ENCODE measurements around the gene DRC7. TPM values are rescaled to one million over a fixed set of nuclear protein-coding genes. Genes with fewer than 3 reads are reported as not detected.

DRC7 gene
- total RNA-seq, 1 experiment from 2014 or later, result not detected

DNA sequence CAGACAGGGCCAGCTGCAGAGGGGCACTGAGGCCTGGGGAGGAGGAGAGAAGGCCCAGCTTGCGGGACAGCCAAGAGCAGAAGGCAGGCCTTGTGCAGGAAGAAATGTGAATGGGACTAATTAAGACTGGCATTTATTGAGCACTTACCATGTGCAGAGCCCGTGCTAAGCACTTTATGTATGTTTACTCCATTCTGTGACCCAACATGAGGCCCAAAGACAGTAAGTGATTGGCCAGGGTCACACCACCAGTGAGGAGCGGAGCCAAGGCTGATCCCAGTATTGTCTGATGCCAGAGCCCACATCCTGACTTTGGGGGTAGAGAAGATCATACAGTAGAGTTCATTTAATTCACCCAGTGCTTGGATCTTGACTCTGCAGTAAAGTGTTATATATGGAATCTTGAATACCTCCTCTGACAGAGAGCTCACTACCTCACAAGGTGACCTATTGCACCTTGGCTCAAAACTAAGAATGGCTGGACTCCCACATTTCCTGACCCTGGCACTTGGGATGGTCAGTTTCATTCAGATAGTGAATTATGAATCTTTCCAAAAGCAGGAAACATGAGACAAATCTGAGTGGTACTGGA is 54.6 kb downstream of the DRC7 start:
- H3K4me1 Mint-ChIP-seq (ENCODE audit: insufficient read depth, unreplicated experiment), result no peaks in the 10 kb centered on the region
- intact Hi-C loops (cut with micrococcal nuclease), result no loop called here
- no TSS peak for BruUV-seq (replicated peaks)
- no peaks in the 10 kb centered on the region for H3K27me3 Mint-ChIP-seq (ENCODE audit: insufficient read depth, unreplicated experiment)
- no peak for DNase-seq (ENCODE audit: unreplicated experiment)
- H3K36me3 Mint-ChIP-seq (ENCODE audit: insufficient read depth, unreplicated experiment), result peaks cover 10% of the 10 kb centered on the region
- H3K27ac Mint-ChIP-seq (ENCODE audit: low read depth, unreplicated experiment), result no peak overlapping the region
- ChIA-PET CTCF (interaction anchor here (0.6 to 2.2 kb wide), 4 partner anchors 8 to 176 kb away, joined by 3 to 12 read pairs (median 4); no protein-coding TSS in a partner anchor), POLR2A (interaction anchor here (0.6 kb wide), 1 partner anchor 20 kb away, joined by 4 read pairs; no protein-coding TSS in a partner anchor)
- H3K4me3 Mint-ChIP-seq (ENCODE audit: unreplicated experiment), result no peak overlapping the region
- H3K9me3 Mint-ChIP-seq (ENCODE audit: unreplicated experiment), result no peaks in the 10 kb centered on the region
- TF ChIP-seq, protein P1, sequence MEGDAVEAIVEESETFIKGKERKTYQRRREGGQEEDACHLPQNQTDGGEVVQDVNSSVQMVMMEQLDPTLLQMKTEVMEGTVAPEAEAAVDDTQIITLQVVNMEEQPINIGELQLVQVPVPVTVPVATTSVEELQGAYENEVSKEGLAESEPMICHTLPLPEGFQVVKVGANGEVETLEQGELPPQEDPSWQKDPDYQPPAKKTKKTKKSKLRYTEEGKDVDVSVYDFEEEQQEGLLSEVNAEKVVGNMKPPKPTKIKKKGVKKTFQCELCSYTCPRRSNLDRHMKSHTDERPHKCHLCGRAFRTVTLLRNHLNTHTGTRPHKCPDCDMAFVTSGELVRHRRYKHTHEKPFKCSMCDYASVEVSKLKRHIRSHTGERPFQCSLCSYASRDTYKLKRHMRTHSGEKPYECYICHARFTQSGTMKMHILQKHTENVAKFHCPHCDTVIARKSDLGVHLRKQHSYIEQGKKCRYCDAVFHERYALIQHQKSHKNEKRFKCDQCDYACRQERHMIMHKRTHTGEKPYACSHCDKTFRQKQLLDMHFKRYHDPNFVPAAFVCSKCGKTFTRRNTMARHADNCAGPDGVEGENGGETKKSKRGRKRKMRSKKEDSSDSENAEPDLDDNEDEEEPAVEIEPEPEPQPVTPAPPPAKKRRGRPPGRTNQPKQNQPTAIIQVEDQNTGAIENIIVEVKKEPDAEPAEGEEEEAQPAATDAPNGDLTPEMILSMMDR (IDR thresholded peaks at IDR 0.05; ENCODE audit: unreplicated experiment), result no peak

DNA sequence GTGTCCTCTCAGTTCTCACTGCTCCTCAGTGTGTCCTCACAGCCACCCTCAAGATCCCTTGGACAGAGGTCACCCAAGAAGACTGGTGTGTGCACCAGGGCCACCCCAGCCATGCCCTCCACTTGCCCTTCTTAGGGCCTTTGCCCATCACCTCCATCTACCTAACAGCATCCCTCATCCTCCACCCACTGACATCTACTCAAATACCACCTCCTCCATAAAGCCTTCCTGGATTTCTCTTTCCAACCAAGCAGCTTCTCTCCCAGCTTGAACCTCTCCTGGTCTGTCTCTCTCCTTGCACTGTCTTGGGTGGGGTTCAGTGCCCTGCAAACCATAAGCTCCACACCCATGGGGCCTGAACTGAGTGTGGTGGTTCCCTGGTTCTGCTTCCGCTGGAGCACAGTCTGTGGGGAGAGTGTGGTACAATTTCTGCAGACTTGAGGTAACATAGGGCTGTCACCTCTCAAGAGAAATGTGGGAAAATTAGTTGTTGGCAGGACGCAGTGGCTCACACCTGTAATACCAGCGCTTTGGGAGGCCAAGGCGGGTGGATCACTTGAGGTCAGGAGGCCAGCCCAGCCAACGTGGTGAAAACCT is 55.3 kb downstream of the DRC7 start:
- Mint-ChIP-seq H3K27ac (ENCODE audit: low read depth, unreplicated experiment) (no peak overlapping the region), H3K4me3 (ENCODE audit: unreplicated experiment) (no peak overlapping the region), H3K36me3 (ENCODE audit: insufficient read depth, unreplicated experiment) (peaks cover 3% of the 10 kb centered on the region), H3K4me1 (ENCODE audit: insufficient read depth, unreplicated experiment) (no peaks in the 10 kb centered on the region), H3K9me3 (ENCODE audit: unreplicated experiment) (no peaks in the 10 kb centered on the region), H3K27me3 (ENCODE audit: insufficient read depth, unreplicated experiment) (no peaks in the 10 kb centered on the region)
- intact Hi-C loops (cut with micrococcal nuclease), result no loop called here
- POLR2A ChIA-PET, result no interaction called here
- TF ChIP-seq, protein P1 (IDR thresholded peaks at IDR 0.05; ENCODE audit: unreplicated experiment), result no peak
- DNase-seq (ENCODE audit: unreplicated experiment), result no peak
- BruUV-seq (replicated peaks), result no TSS peak
- CTCF ChIA-PET, result interaction anchor here (0.7 to 2.2 kb wide), 2 partner anchors 156 to 262 kb away, joined by 3 to 4 read pairs; no protein-coding TSS in a partner anchor

DNA sequence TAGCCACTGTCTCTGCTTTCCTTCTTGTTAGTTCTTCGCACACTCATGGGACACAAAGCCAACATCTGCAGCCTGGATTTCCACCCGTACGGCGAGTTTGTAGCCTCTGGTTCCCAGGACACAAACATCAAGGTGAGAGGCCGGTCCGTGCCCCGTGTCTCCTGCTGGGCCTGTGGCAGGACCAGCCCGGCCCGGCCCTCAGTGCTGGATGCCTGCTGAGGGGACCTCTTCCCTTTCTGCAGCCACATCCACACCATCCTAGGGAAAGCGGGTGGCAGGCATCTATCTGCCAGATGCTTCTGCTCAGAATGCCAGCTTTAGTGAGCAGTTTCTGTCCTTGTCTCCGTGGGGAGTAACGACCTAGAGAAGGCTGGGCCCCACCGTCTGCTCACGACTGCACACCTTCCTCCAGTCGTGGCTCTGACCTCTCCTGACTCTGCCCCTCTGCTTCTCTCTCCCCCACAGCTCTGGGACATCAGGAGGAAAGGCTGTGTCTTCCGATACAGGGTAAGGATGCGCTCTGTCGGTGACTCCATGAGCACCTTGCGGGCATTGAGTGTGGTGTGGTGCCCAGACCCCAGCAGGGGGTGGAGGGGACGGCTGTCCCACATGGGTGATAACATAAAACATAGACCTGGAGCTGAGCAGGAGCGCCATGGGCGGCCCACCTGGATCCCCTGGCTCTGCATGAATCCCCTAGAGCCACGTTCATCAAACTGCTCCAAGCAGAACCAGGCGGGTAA is 56.4 kb downstream of the DRC7 start:
- CTCF ChIA-PET, result interaction anchor here (0.6 to 0.8 kb wide), 5 partner anchors 10 to 99 kb away, joined by 3 to 4 read pairs (median 3); no protein-coding TSS in a partner anchor
- H3K36me3 Mint-ChIP-seq (ENCODE audit: insufficient read depth, unreplicated experiment), result peaks cover 5% of the 10 kb centered on the region

More for the DNA sequence above, 56.4 kb downstream of the DRC7 start:
- H3K9me3 Mint-ChIP-seq (ENCODE audit: unreplicated experiment), result no peaks in the 10 kb centered on the region
- no peaks in the 10 kb centered on the region for H3K27me3 Mint-ChIP-seq (ENCODE audit: insufficient read depth, unreplicated experiment)
- H3K4me1 Mint-ChIP-seq (ENCODE audit: insufficient read depth, unreplicated experiment), result no peaks in the 10 kb centered on the region
- no TSS peak for BruUV-seq (replicated peaks)
- H3K27ac Mint-ChIP-seq (ENCODE audit: low read depth, unreplicated experiment), result no peak overlapping the region
- H3K4me3 Mint-ChIP-seq (ENCODE audit: unreplicated experiment), result no peak overlapping the region
- TF ChIP-seq, protein P1 (IDR thresholded peaks at IDR 0.05; ENCODE audit: unreplicated experiment), result no peak
- POLR2A ChIA-PET, result interaction anchor here (0.8 kb wide), 1 partner anchor 256 kb away, joined by 3 read pairs; no protein-coding TSS in a partner anchor
- DNase-seq (ENCODE audit: unreplicated experiment), result no peak
- intact Hi-C loops (cut with micrococcal nuclease), result no loop called here

Measured in MCF 10A (cell line).